HCT116 (cell line): ENCODE measurements around the gene GABBR2.

ENCODE experiments used
- ATF3 ChIP-seq: IDR thresholded peaks from 2 replicates; pipeline ENCODE4 v1.6.1; 2012
- CEBPB ChIP-seq: IDR thresholded peaks from 2 replicates; pipeline ENCODE4 v1.6.1; 2012; ENCODE audit warnings: low read depth
- CTCF ChIP-seq, 3 experiments: fragments of 200-600 bp in 1 of 3; sonication (generic) in 1 of 3; IDR thresholded peaks in 2 of 3; conservative IDR thresholded peaks in 1 of 3; 2 replicates each; pipeline ENCODE4 v1.5.1; 2012 to 2017; ENCODE audit warnings: low read depth in 2 of 3, low read length in 2 of 3, antibody characterized with exemption in 1 of 3, borderline replicate concordance in 1 of 3, control low read depth in 1 of 3, mild to moderate bottlenecking in 1 of 3, mixed read lengths in 1 of 3, mixed run types in 1 of 3, moderate library complexity in 1 of 3; ENCODE audit not compliant: insufficient read depth in 1 of 3
- ELF1 ChIP-seq: IDR thresholded peaks from 2 replicates; pipeline ENCODE4 v1.6.1; 2012; ENCODE audit warnings: low read depth, borderline replicate concordance
- EZH2 ChIP-seq: fragments of 200-600 bp; sonication (generic); IDR thresholded peaks from 2 replicates; pipeline ENCODE4 v1.6.1; 2017; ENCODE audit warnings: antibody characterized with exemption, mixed run types
- EZH2phosphoT487 ChIP-seq: fragments of 200-600 bp; IDR thresholded peaks from 2 replicates; pipeline ENCODE4 v1.6.1; 2018; ENCODE audit warnings: antibody characterized with exemption, borderline replicate concordance
- FOSL1 ChIP-seq: IDR thresholded peaks from 2 replicates; pipeline ENCODE4 v1.6.1; 2012; ENCODE audit warnings: low read depth
- MAX ChIP-seq: IDR thresholded peaks from 2 replicates; pipeline ENCODE4 v1.6.1; 2012
- POLR2A ChIP-seq: IDR thresholded peaks from 2 replicates; pipeline ENCODE4 v1.7.0; 2011; ENCODE audit warnings: borderline replicate concordance; ENCODE audit not compliant: insufficient read depth, insufficient read length; ENCODE audit errors: extremely low read depth
- POLR2AphosphoS5 ChIP-seq: IDR thresholded peaks from 2 replicates; pipeline ENCODE4 v1.6.1; 2011; ENCODE audit warnings: mild to moderate bottlenecking, low read depth, low read length, moderate library complexity
- REST ChIP-seq: IDR thresholded peaks from 2 replicates; pipeline ENCODE4 v1.6.1; 2012; ENCODE audit warnings: low read depth
- YY1 ChIP-seq: IDR thresholded peaks from 2 replicates; pipeline ENCODE4 v1.6.1; 2011; ENCODE audit warnings: low read length, low read depth, moderate library complexity, mild to moderate bottlenecking; ENCODE audit not compliant: insufficient replicate concordance; ENCODE audit errors: extremely low read depth
- ZFX ChIP-seq: fragments of 450-650 bp; IDR thresholded peaks from 2 replicates; pipeline ENCODE4 v1.6.1; 2017
- ZNF274 ChIP-seq: fragments of 200-500 bp; sonication (Bioruptor generic); IDR thresholded peaks from 2 replicates; pipeline ENCODE4 v1.6.1; 2014; ENCODE audit warnings: mild to moderate bottlenecking, low read depth, low read length, inconsistent platforms

- TF ChIP-seq ELF1 (no peak), REST (no peak), CTCF (IDR thresholded peaks at IDR 0.05 in 2 of 3, conservative IDR thresholded peaks at IDR 0.05 in 1 of 3; ENCODE audit: borderline replicate concordance in 1 of 3, insufficient read depth in 1 of 3, low read depth in 2 of 3, low read length in 2 of 3) (no peak), POLR2A (no peak), POLR2AphosphoS5 (no peak), YY1 (no peak), ZNF274 (no peak), EZH2phosphoT487 (no peak), ATF3 (no peak), MAX (no peak), CEBPB (no peak), FOSL1 (no peak), EZH2 (no peak), ZFX (no peak)
Measured at GRCh38 chr9:98385751-98386150, 323.0 kb downstream of the GABBR2 start.
